Trophoblast cell (in vitro differentiated cells and primary cell): Measurements from ENCODE around the gene PTN.
A peak's percentile ranks its signal among the peaks of the same experiment; 100 is the strongest.
"Not testable (repeated sequence)": the region's sequence is repeated elsewhere in the genome, so short reads cannot be mapped to it uniquely, and the experiment has no call there.

ENCODE experiments used
- DNase-seq, 2 donors: peaks; one replicate each; pipeline ENCODE4 v3.0.0-alpha.2; 2016
- H2AFZ ChIP-seq: 2 replicates; pipeline ENCODE4 v1.6.1; 2013; ENCODE audit warnings: low read length, moderate library complexity, mild to moderate bottlenecking; ENCODE audit not compliant: insufficient read depth, poor library complexity
- H2AK5ac ChIP-seq: 2 replicates; pipeline ENCODE4 v1.6.1; 2013; ENCODE audit warnings: mild to moderate bottlenecking, low read length
- H2BK120ac ChIP-seq: 2 replicates; pipeline ENCODE4 v1.6.1; 2013; ENCODE audit warnings: low read length, mild to moderate bottlenecking, moderate library complexity; ENCODE audit not compliant: insufficient read depth, poor library complexity
- H2BK12ac ChIP-seq: 2 replicates; pipeline ENCODE4 v1.6.1; 2013; ENCODE audit warnings: mild to moderate bottlenecking, low read length, moderate library complexity
- H2BK5ac ChIP-seq: 2 replicates; pipeline ENCODE4 v1.6.1; 2013; ENCODE audit warnings: low read length, low read depth, moderate library complexity, mild to moderate bottlenecking; ENCODE audit not compliant: poor library complexity
- H3K14ac ChIP-seq: 2 replicates; pipeline ENCODE4 v1.6.1; 2013; ENCODE audit warnings: mild to moderate bottlenecking, low read length
- H3K18ac ChIP-seq: 2 replicates; pipeline ENCODE4 v1.6.1; 2013; ENCODE audit warnings: mild to moderate bottlenecking, low read length
- H3K23ac ChIP-seq: 2 replicates; pipeline ENCODE4 v1.6.1; 2013; ENCODE audit warnings: low read length
- H3K27ac ChIP-seq: 2 replicates; pipeline ENCODE4 v1.5.1; 2013; ENCODE audit warnings: low read depth, mild to moderate bottlenecking, inconsistent platforms, low read length, moderate library complexity
- H3K27me3 ChIP-seq: 2 replicates; pipeline ENCODE4 v1.6.1; 2013; ENCODE audit warnings: inconsistent platforms, mild to moderate bottlenecking, low read length, moderate library complexity; ENCODE audit not compliant: insufficient read depth
- H3K36me3 ChIP-seq, 2 experiments: 1 replicate in 1 of 2; 2 replicates in 1 of 2; pipeline ENCODE4 v1.6.1; 2013; ENCODE audit warnings: low read length in 2 of 2, mild to moderate bottlenecking in 2 of 2, moderate library complexity in 1 of 2; ENCODE audit not compliant: insufficient read depth in 2 of 2, control insufficient read depth in 1 of 2
- H3K4ac ChIP-seq: 2 replicates; pipeline ENCODE4 v1.6.1; 2013; ENCODE audit warnings: low read depth, mild to moderate bottlenecking, low read length, moderate library complexity
- H3K4me1 ChIP-seq, 2 experiments: 1 replicate in 1 of 2; 2 replicates in 1 of 2; pipeline ENCODE4 v1.6.1; 2013; ENCODE audit warnings: low read length in 2 of 2, mild to moderate bottlenecking in 2 of 2, moderate library complexity in 1 of 2; ENCODE audit not compliant: insufficient read depth in 2 of 2, control insufficient read depth in 1 of 2
- H3K4me2 ChIP-seq: 2 replicates; pipeline ENCODE4 v1.6.1; 2013; ENCODE audit warnings: inconsistent platforms, mild to moderate bottlenecking, low read length, moderate library complexity
- H3K4me3 ChIP-seq: 2 replicates; pipeline ENCODE4 v1.5.1; 2013; ENCODE audit warnings: mild to moderate bottlenecking, low read depth, low read length, inconsistent platforms
- H3K79me1 ChIP-seq: one replicate; pipeline ENCODE4 v1.6.1; 2013; ENCODE audit warnings: low read length
- H3K79me2 ChIP-seq: 2 replicates; pipeline ENCODE4 v1.6.1; 2013; ENCODE audit warnings: low read length, mild to moderate bottlenecking; ENCODE audit not compliant: control insufficient read depth, insufficient read depth, poor library complexity
- H3K9ac ChIP-seq: 2 replicates; pipeline ENCODE4 v1.6.1; 2013; ENCODE audit warnings: mild to moderate bottlenecking, low read length
- H3K9me3 ChIP-seq: 2 replicates; pipeline ENCODE4 v1.6.1; 2013; ENCODE audit warnings: low read depth, mild to moderate bottlenecking, control low read depth, inconsistent platforms, low read length; ENCODE audit not compliant: insufficient read depth
- H4K12ac ChIP-seq: 2 replicates; pipeline ENCODE4 v1.6.1; 2013; ENCODE audit warnings: low read depth, mild to moderate bottlenecking, low read length, moderate library complexity
- H4K8ac ChIP-seq: 2 replicates; pipeline ENCODE4 v1.6.1; 2013; ENCODE audit warnings: low read depth, mild to moderate bottlenecking, low read length, moderate library complexity
- H4K91ac ChIP-seq: one replicate; pipeline ENCODE4 v1.6.1; 2013; ENCODE audit warnings: low read depth, mild to moderate bottlenecking, low read length, moderate library complexity
- WGBS: extraction: QIAGEN DNeasy Blood & Tissue Kit; methylation state at CpG from one replicate; pipeline ENCODE4 v1.1.7; 2013; ENCODE audit warnings: missing lambda C conversion rate; ENCODE audit not compliant: insufficient read length, insufficient coverage; ENCODE audit errors: extremely low coverage; 5-methylcytosine and 5-hydroxymethylcytosine counted together

Gene PTN

DNA sequence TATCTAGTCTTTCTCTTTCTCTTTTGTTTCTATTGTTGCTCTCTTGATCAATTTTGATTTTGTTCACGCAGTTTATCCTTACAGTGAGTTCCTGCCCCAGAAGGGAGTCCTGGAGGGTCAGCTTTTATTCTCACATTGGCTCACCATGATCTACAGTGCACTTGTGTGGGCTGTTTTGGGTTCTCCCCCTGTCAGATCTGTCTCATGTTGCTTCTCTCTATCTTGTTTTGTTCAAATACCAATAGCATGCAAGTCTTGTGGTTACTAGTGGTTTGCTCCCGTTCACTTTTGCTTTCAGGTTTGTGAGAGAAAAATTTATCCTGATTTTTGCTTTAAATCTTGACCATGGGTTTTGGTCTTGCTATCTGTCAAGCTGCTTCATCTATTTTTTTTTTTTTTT, 74.3 kb downstream of the PTN start:
- H3K27ac ChIP-seq, result peak overlapping the region; percentile 72
- no peaks in the 10 kb centered on the region for H3K27me3 ChIP-seq
- peak overlapping the region; percentile 79 for H4K91ac ChIP-seq
- H3K23ac ChIP-seq, result no peak overlapping the region
- WGBS, result no CpG with 5 or more reads among the region's 2 CpGs
- no peak overlapping the region for H4K12ac ChIP-seq
- no peak overlapping the region for H3K9ac ChIP-seq
- peak overlapping the region; percentile 73 for H3K14ac ChIP-seq
- H3K4me1 ChIP-seq, result peaks cover 6 to 9% of the 10 kb centered on the region in 2 experiments
- no peak for DNase-seq
- H2AFZ ChIP-seq, result no peak overlapping the region
- H3K4ac ChIP-seq, result peak overlapping the region; percentile 33
- H2BK5ac ChIP-seq, result peak overlapping the region; percentile 92
- H2BK12ac ChIP-seq, result peak overlapping the region; percentile 94
- peaks cover 20% of the 10 kb centered on the region for H3K79me2 ChIP-seq
- peak overlapping the region; percentile 92 for H2BK120ac ChIP-seq
- no peak overlapping the region for H3K4me3 ChIP-seq
- H3K18ac ChIP-seq, result no peak overlapping the region
- H3K9me3 ChIP-seq, result no peaks in the 10 kb centered on the region
- peak overlapping the region; percentile 1 for H3K4me2 ChIP-seq
- H2AK5ac ChIP-seq, result no peak overlapping the region
- peaks cover 25% of the 10 kb centered on the region for H3K79me1 ChIP-seq
- H4K8ac ChIP-seq, result peak overlapping the region; percentile 58
- peaks cover 2% of the 10 kb centered on the region in 2 experiments for H3K36me3 ChIP-seq

DNA sequence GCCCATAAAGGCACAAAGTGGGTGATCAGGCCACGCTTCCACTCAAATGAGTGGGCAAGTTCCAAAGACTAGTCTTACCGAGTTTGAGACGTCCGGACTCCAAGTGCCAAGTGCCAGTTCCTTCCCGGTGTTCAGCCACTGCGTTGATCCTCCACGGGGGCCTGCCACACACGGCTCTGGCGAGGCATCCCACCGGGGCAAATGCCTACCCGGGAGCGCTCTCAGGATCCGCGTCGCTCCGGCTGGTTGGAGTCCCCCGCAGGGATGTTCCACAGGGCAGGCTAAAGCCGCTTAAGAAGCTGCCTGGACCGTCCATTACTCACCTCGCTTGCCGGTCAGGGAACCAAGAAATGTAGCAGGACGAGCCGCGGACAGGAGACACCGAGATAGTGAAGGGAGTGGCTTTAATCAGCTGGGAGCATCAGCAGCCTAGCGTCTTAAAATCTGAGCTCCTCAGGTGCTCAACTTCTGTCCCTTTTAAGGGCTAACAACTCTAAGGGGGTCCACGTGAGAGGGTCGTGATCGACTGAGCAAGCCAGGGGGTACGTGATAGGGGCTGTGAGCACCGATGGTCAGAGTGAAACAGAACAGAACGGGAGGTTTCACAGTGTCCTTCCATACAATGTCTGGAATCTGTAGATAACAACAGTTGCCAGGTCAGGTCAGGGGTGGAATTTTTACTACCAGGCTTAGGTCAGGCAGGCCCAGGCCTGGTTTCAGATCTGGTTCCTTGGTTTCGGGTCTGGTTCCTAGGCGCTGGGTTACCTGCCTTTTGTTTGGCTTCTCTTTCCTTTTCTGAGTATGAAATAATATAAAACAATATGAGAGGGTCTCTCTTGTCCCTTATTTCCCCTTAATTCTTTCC, 75.3 kb downstream of the PTN start:
- DNase-seq, result peak; percentile 84 to 89
- Histone ChIP-seq H3K79me1 (peaks cover 26% of the 10 kb centered on the region), H2AK5ac (peak overlapping the region; percentile 97), H3K18ac (peak overlapping the region; percentile 98), H3K14ac (peak overlapping the region; percentile 66), H3K27ac (peak overlapping the region; percentile 89), H4K91ac (peak overlapping the region; percentile 87), H3K9ac (peak overlapping the region; percentile 77), H3K4me2 (peak overlapping the region; percentile 54), H3K4me1 (peaks cover 7 to 10% of the 10 kb centered on the region in 2 experiments), H2BK12ac (peak overlapping the region; percentile 86), H3K4ac (peak overlapping the region; percentile 81), H3K4me3 (peak overlapping the region; percentile 79), H2BK120ac (peak overlapping the region; percentile 99), H4K8ac (peak overlapping the region; percentile 91), H4K12ac (peak overlapping the region; percentile 7), H2BK5ac (peak overlapping the region; percentile 98), H3K79me2 (peaks cover 20% of the 10 kb centered on the region)
- no CpG with 5 or more reads among the region's 34 CpGs for WGBS
- not testable (repeated sequence) for H3K27me3 ChIP-seq, H2AFZ ChIP-seq, H3K36me3 ChIP-seq, H3K9me3 ChIP-seq, H3K23ac ChIP-seq

DNA sequence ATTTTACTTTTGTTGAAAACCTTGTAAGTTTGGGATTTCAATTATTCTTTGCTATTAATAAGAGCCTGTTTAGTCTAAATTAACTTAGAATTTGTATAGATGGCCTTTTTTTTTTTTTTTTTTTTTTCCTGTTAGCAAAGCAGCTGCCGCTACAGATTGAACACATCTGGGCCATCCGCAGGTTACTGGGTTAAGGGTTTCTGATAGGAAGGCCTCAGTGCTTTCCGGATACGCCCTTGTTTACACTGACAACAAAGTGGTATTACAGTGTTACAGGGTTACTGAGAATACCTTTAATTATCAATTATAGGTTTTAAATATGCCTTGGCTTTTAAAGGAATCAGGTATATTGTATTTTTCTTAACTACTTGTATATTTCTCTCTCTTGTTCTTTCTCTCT, 76.8 kb downstream of the PTN start:
- Histone ChIP-seq H3K4me1 (peaks cover 7 to 10% of the 10 kb centered on the region in 2 experiments), H2BK120ac (no peak overlapping the region), H3K14ac (no peak overlapping the region), H2AFZ (no peak overlapping the region), H4K8ac (no peak overlapping the region), H3K18ac (no peak overlapping the region), H2BK5ac (no peak overlapping the region), H3K27ac (no peak overlapping the region), H4K91ac (no peak overlapping the region), H3K9ac (no peak overlapping the region), H3K36me3 (peaks cover 3 to 5% of the 10 kb centered on the region in 2 experiments), H3K79me2 (peaks cover 20% of the 10 kb centered on the region), H2AK5ac (no peak overlapping the region), H3K79me1 (peaks cover 26% of the 10 kb centered on the region), H3K27me3 (no peaks in the 10 kb centered on the region), H3K9me3 (no peaks in the 10 kb centered on the region), H2BK12ac (no peak overlapping the region), H3K4me3 (no peak overlapping the region), H3K4ac (no peak overlapping the region), H4K12ac (no peak overlapping the region), H3K4me2 (peak overlapping the region; percentile 54), H3K23ac (no peak overlapping the region)
- no CpG with 5 or more reads among the region's 4 CpGs for WGBS
- peak; percentile 33 to 64 for DNase-seq

DNA sequence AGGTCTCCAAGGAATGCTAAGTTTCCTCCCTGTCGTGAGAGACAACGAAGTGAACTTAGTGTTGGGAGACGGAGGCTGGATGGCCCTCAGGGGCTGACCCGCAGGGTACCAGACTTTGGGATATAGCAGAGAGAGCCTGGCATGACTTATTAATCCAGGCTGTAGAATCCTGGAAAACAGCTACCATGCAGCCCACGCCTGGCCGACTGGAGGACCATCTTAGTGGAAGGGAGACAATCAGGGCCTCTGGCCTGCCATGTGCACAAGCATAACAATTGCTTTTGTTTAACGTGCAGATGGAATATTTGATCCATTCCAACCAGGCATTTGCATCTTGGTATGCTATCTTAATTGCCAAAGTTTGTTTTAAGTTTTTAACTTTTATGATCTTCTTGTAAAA, 78.1 kb downstream of the PTN start:
- Histone ChIP-seq H3K4me1 (peaks cover 7 to 10% of the 10 kb centered on the region in 2 experiments), H3K79me2 (peaks cover 22% of the 10 kb centered on the region), H3K27ac (peak overlapping the region; percentile 33), H3K79me1 (peaks cover 26% of the 10 kb centered on the region), H3K14ac (peak overlapping the region; percentile 11), H3K4ac (peak overlapping the region; percentile 66), H3K4me2 (peak overlapping the region; percentile 42)
- not testable (repeated sequence) for H3K18ac ChIP-seq, H3K23ac ChIP-seq, H2BK12ac ChIP-seq, H4K12ac ChIP-seq, DNase-seq, H4K91ac ChIP-seq, H4K8ac ChIP-seq, H3K9me3 ChIP-seq, H3K36me3 ChIP-seq, H2AK5ac ChIP-seq, H3K27me3 ChIP-seq, H2AFZ ChIP-seq, H3K9ac ChIP-seq, H2BK120ac ChIP-seq, H3K4me3 ChIP-seq, H2BK5ac ChIP-seq
- WGBS, result no CpG with 5 or more reads among the region's 7 CpGs
